WERI-Rb-1 (cell line): ENCODE data around the gene APOBEC3H.

Source experiments
- DNase-seq: peaks from one replicate; pipeline ENCODE4 v3.0.0-alpha.2; 2020
- H3K27ac ChIP-seq: fragments of 250-450 bp; sonication (Bioruptor Pico); 2 replicates; pipeline ENCODE4 v1.5.1; 2020; ENCODE audit warnings: mild to moderate bottlenecking, moderate library complexity
- H3K27me3 ChIP-seq: fragments of 250-450 bp; sonication (Bioruptor Pico); 2 replicates; pipeline ENCODE4 v1.5.1; 2021; ENCODE audit warnings: mild to moderate bottlenecking, low read depth, moderate library complexity; ENCODE audit not compliant: insufficient read depth, severe bottlenecking
- H3K36me3 ChIP-seq: fragments of 250-450 bp; sonication (Bioruptor Pico); 2 replicates; pipeline ENCODE4 v1.5.1; 2020; ENCODE audit warnings: mild to moderate bottlenecking, moderate library complexity
- H3K4me3 ChIP-seq: 2 replicates; pipeline ENCODE4 v1.5.1; 2011; ENCODE audit warnings: low read depth, mild to moderate bottlenecking, control low read depth, low read length
- H3K9me3 ChIP-seq: fragments of 250-450 bp; sonication (Bioruptor Pico); 2 replicates; pipeline ENCODE4 v1.5.1; 2021; ENCODE audit warnings: mild to moderate bottlenecking, moderate library complexity; ENCODE audit not compliant: severe bottlenecking
- TF ChIP-seq, protein P1 (sequence below): IDR thresholded peaks from 2 replicates; pipeline ENCODE4 v1.5.1; 2011; ENCODE audit warnings: low read depth, mild to moderate bottlenecking, control low read depth, inconsistent platforms, low read length

The APOBEC3H gene

GRCh38 chr22:39098026-39098425 is 982 bp downstream of the APOBEC3H start:
- no peaks in the 10 kb centered on the region for H3K9me3 ChIP-seq
- TF ChIP-seq, protein P1, sequence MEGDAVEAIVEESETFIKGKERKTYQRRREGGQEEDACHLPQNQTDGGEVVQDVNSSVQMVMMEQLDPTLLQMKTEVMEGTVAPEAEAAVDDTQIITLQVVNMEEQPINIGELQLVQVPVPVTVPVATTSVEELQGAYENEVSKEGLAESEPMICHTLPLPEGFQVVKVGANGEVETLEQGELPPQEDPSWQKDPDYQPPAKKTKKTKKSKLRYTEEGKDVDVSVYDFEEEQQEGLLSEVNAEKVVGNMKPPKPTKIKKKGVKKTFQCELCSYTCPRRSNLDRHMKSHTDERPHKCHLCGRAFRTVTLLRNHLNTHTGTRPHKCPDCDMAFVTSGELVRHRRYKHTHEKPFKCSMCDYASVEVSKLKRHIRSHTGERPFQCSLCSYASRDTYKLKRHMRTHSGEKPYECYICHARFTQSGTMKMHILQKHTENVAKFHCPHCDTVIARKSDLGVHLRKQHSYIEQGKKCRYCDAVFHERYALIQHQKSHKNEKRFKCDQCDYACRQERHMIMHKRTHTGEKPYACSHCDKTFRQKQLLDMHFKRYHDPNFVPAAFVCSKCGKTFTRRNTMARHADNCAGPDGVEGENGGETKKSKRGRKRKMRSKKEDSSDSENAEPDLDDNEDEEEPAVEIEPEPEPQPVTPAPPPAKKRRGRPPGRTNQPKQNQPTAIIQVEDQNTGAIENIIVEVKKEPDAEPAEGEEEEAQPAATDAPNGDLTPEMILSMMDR, result no peak
- no peaks in the 10 kb centered on the region for H3K36me3 ChIP-seq
- H3K27ac ChIP-seq, result no peak overlapping the region
- H3K4me3 ChIP-seq, result no peak overlapping the region
- H3K27me3 ChIP-seq, result no peaks in the 10 kb centered on the region
- no peak for DNase-seq

DNA sequence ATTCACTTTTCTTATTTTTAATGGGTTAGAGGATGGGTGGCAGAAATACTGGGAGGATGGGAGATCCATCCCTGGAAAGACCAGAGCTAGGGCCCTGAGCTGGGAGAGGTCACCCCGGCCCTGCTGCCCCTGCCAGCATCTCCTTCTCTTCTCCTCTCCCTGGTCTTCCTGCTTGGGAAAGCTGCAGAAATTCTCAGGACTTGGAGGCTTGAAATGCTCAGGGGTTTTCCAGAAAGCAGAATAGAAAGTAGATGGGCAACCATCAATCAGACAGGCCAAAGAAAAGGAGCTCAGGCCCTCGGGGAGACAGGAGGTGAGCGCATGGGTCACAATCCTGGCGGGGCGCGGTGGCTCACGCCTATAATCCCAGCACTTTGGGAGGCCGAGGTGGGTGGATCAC is 1.5 kb downstream of the APOBEC3H start:
- no peak for DNase-seq
- TF ChIP-seq, protein P1, result no peak
- no peak overlapping the region for H3K4me3 ChIP-seq
- H3K36me3 ChIP-seq, result no peaks in the 10 kb centered on the region
- no peaks in the 10 kb centered on the region for H3K27me3 ChIP-seq
- H3K27ac ChIP-seq, result no peak overlapping the region
- no peaks in the 10 kb centered on the region for H3K9me3 ChIP-seq

DNA sequence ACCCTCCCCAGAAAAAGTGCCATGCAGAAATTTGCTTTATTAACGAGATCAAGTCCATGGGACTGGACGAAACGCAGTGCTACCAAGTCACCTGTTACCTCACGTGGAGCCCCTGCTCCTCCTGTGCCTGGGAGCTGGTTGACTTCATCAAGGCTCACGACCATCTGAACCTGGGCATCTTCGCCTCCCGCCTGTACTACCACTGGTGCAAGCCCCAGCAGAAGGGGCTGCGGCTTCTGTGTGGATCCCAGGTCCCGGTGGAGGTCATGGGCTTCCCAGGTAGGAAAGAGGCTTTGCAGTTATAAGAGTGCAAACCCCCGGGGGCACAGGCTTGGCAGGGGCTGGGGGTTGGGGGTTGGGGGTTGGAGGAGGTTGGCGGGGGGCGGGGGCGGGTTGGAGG is 4.2 kb downstream of the APOBEC3H start:
- no peak for DNase-seq
- no peaks in the 10 kb centered on the region for H3K36me3 ChIP-seq
- H3K27me3 ChIP-seq, result no peaks in the 10 kb centered on the region
- no peak overlapping the region for H3K4me3 ChIP-seq
- no peak overlapping the region for H3K27ac ChIP-seq
- H3K9me3 ChIP-seq, result no peaks in the 10 kb centered on the region
- TF ChIP-seq, protein P1, result no peak

DNA sequence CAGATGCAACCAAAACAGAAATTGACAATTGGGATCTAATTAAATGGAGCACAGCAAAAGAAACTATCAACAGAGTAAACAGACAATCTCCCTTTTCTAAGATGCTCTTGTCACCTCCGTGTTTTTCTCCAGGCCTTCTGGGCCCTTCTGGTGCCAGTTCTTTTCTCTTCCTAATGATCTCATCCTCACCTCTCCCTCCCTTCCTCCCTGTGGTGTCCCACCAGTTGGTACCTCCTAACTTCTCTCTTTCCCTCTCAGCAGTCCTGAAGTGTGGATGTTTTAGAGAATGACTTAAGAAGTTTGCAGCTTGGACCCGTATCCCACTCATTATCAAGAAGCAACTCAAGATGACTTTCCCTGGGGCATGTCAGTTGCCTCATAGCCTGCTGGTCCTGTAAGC is 6.4 kb downstream of the APOBEC3H start:
- H3K36me3 ChIP-seq, result no peaks in the 10 kb centered on the region
- no peak for DNase-seq
- no peaks in the 10 kb centered on the region for H3K27me3 ChIP-seq
- no peak overlapping the region for H3K27ac ChIP-seq
- H3K9me3 ChIP-seq, result no peaks in the 10 kb centered on the region
- TF ChIP-seq, protein P1, result no peak
- H3K4me3 ChIP-seq, result no peak overlapping the region

- no peak for DNase-seq
- Histone ChIP-seq H3K27ac (no peak overlapping the region), H3K4me3 (no peak overlapping the region), H3K36me3 (no peaks in the 10 kb centered on the region), H3K9me3 (no peaks in the 10 kb centered on the region), H3K27me3 (no peaks in the 10 kb centered on the region)
- TF ChIP-seq, protein P1, result no peak
These were observed 9.3 kb downstream of the APOBEC3H start for GRCh38 chr22:39106326-39106725.

DNA sequence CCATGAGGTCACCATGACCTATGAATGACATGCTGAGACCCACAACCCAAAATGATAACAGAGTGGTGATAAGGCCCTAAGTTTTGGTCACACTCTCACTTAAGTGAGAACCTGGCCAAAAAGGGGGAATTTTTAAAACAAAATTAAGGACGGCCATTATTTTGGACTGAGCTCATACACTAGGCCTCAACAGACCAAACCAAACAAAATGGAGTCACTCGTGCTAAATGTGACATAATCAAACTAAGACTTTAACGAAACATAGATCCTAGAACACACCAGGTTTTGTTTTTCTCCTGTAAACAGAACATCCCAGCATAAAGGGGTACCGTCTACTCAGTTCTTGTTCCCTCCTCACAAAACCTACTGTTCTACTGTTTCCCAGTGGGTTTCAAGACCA is 11.4 kb downstream of the APOBEC3H start:
- Histone ChIP-seq H3K9me3 (no peaks in the 10 kb centered on the region), H3K4me3 (no peak overlapping the region)

More for the DNA sequence above, 11.4 kb downstream of the APOBEC3H start:
- TF ChIP-seq, protein P1, result no peak
- no peak for DNase-seq
- no peaks in the 10 kb centered on the region for H3K27me3 ChIP-seq
- no peaks in the 10 kb centered on the region for H3K36me3 ChIP-seq
- no peak overlapping the region for H3K27ac ChIP-seq
